A673 (cell line): ENCODE measurements around the gene CHST2.

Source experiments
- CTCF ChIP-seq: fragments of 300-800, 200-600 bp; sonication (generic); conservative IDR thresholded peaks from 2 replicates; pipeline ENCODE4 v1.5.1; 2017; ENCODE audit warnings: low read depth, mild to moderate bottlenecking, antibody characterized with exemption, low read length, moderate library complexity, mixed read lengths
- EZH2 ChIP-seq: fragments of 200-600 bp; sonication (generic); IDR thresholded peaks from 2 replicates; pipeline ENCODE4 v1.6.1; 2017; ENCODE audit warnings: borderline replicate concordance, low read depth, mild to moderate bottlenecking, mixed read lengths, antibody characterized with exemption, low read length; ENCODE audit not compliant: poor library complexity, severe bottlenecking

- TF ChIP-seq CTCF (no peak), EZH2 (no peak)
These were observed 19.1 kb upstream of the CHST2 start for GRCh38 chr3:143100451-143100850.
